Measurements from ENCODE around the gene EYA2. TPM values are rescaled to one million over a fixed set of nuclear protein-coding genes. Genes with fewer than 3 reads are reported as not detected.

The EYA2 gene
- total and polyA plus RNA-seq, 4 donors = 1.2 to 10.9 (median 6.7) TPM

DNA sequence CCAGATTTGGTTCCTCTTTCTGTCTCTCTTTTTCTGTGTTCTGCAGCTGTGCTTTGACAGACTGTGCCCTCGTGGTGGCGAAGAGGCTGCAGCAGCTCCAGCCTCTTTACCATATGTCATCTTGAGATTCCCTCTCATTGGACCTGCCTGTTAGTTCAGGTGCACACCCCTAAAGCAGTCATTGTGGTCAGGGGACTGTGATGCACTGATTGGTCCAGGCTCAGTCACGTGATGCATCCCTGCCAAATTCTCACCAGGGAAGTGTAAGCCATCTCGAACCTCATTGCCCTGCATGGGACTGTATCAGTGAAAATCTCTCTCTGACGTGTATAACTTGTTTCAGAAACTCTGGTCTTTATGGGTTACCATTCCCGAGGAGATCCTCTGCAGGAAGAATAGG is 160.3 kb downstream of the EYA2 start:
- no peak overlapping the region for H3K27ac ChIP-seq (ENCODE audit: low read depth in 1 of 2, low read length in 2 of 2)
- ATAC-seq (ENCODE audit: low FRiP score) (no peak), DNase-seq (no peak)
- no peaks in the 10 kb centered on the region for H3K9me3 ChIP-seq (ENCODE audit: control insufficient read depth, low read length)
- no peaks in the 10 kb centered on the region for H3K36me3 ChIP-seq (ENCODE audit: control insufficient read depth in 1 of 2, insufficient read depth in 2 of 2, low read length in 1 of 2)
- WGBS, 2 donors = 79 to 80% methylated on average over 6 of the region's 6 CpGs
- intact Hi-C loops (cut with DNase I) = no loop called here
- H3K4me1 ChIP-seq (ENCODE audit: control insufficient read depth in 1 of 2, insufficient read depth in 2 of 2, low read length in 2 of 2) = no peaks in the 10 kb centered on the region
- H3K4me3 ChIP-seq (ENCODE audit: low read length in 2 of 2) = no peak overlapping the region
- H3K27me3 ChIP-seq (ENCODE audit: control insufficient read depth in 1 of 2, insufficient read depth in 2 of 2, low read length in 1 of 2) = no peaks in the 10 kb centered on the region

DNA sequence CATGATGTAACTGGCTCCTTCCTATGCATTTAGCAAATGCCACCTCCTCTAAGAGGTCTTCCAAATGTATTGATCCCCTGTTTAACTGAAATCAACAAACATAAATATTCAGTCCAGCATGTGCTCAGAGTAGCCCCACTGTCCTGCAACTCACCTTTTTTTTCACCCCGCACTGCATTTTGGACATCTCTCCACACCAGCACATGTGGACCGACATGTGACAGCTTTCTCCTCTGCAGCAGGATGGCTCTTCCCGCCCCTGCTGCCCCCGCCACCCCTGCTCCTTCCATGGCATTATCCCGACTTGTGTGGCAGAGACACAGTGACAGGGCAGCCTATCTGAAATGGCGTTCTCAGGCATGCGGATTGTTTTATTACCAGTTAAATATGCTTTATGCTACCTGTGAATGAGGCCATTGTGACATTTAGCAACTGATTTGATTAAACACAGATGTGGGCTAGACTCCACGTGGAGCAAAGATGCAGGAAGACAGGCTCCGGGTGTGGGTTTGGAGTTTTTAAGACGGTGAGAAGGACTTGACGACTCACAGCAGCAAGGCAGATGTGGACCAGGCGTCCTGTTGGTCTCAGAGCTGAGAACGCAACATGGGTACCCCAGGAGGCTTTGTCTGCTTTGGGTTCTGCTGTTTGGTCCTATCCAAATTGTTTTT is 161.2 kb downstream of the EYA2 start:
- no peaks in the 10 kb centered on the region for H3K9me3 ChIP-seq (ENCODE audit: control insufficient read depth, low read length)
- no peak for DNase-seq
- intact Hi-C loops (cut with DNase I) = no loop called here
- H3K36me3 ChIP-seq (ENCODE audit: control insufficient read depth in 1 of 2, insufficient read depth in 2 of 2, low read length in 1 of 2) = no peaks in the 10 kb centered on the region
- no peaks in the 10 kb centered on the region for H3K27me3 ChIP-seq (ENCODE audit: control insufficient read depth in 1 of 2, insufficient read depth in 2 of 2, low read length in 1 of 2)
- H3K4me3 ChIP-seq (ENCODE audit: low read length in 2 of 2) = no peak overlapping the region
- ATAC-seq (ENCODE audit: low FRiP score) = no peak
- 25 to 28% methylated on average over 13 of the region's 13 CpGs for WGBS, 2 donors
- no peaks in the 10 kb centered on the region for H3K4me1 ChIP-seq (ENCODE audit: control insufficient read depth in 1 of 2, insufficient read depth in 2 of 2, low read length in 2 of 2)
- no peak overlapping the region for H3K27ac ChIP-seq (ENCODE audit: low read depth in 1 of 2, low read length in 2 of 2)

DNA sequence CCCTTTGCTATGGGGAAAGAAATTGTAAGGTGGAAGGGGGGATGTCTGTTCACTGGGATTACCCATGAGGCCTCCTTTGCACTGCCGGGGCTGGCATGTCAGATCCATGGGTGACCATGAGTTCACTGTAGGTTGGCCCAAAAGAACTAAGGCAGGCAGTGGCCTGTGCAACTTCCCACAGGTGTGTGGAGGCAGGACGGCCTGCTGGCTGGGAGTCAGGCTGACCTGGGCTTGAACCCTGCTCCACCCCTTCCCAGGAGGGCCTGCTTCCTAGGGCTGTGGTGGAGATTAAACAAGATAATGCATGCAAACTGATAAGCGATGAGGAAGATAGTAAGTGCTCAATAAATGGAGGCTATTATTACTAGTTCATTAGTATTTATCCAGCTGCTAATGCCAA is 163.0 kb downstream of the EYA2 start:
- H3K9me3 ChIP-seq (ENCODE audit: control insufficient read depth, low read length) = peaks cover 1% of the 10 kb centered on the region
- H3K27me3 ChIP-seq (ENCODE audit: control insufficient read depth in 1 of 2, insufficient read depth in 2 of 2, low read length in 1 of 2) = no peaks in the 10 kb centered on the region
- no peaks in the 10 kb centered on the region for H3K4me1 ChIP-seq (ENCODE audit: control insufficient read depth in 1 of 2, insufficient read depth in 2 of 2, low read length in 2 of 2)
- H3K36me3 ChIP-seq (ENCODE audit: control insufficient read depth in 1 of 2, insufficient read depth in 2 of 2, low read length in 1 of 2) = no peaks in the 10 kb centered on the region
- WGBS, 2 donors = 87 to 88% methylated on average over 3 of the region's 3 CpGs
- DNase-seq = no peak
- no peak overlapping the region for H3K27ac ChIP-seq (ENCODE audit: low read depth in 1 of 2, low read length in 2 of 2)
- no peak overlapping the region for H3K4me3 ChIP-seq (ENCODE audit: low read length in 2 of 2)
- ATAC-seq (ENCODE audit: low FRiP score) = no peak
- intact Hi-C loops (cut with DNase I) = no loop called here

DNA sequence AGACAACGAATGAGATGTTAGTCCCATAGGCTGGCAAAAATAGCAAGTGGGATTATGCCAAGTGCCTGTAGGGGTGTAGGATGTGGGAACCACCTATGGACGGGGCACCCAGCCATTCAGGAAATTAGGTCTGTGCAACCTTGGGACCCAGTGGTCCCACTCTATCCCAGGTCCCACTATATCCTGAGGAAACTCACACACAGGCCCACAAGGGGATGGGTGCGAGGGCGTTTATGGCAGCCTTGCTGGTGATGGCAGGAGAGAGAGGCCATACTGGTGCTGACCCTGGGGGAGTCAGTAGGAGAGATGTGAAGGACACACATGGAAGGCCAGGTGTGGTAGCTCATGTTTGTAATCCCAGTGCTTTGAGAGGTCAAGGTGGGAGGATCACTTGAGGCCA is 163.6 kb downstream of the EYA2 start:
- 82 to 84% methylated on average over 4 of the region's 4 CpGs for WGBS, 2 donors
- H3K4me1 ChIP-seq (ENCODE audit: control insufficient read depth in 1 of 2, insufficient read depth in 2 of 2, low read length in 2 of 2) = no peaks in the 10 kb centered on the region
- ATAC-seq (ENCODE audit: low FRiP score) (no peak), DNase-seq (no peak)
- H3K27me3 ChIP-seq (ENCODE audit: control insufficient read depth in 1 of 2, insufficient read depth in 2 of 2, low read length in 1 of 2) = no peaks in the 10 kb centered on the region
- intact Hi-C loops (cut with DNase I) = no loop called here
- H3K4me3 ChIP-seq (ENCODE audit: low read length in 2 of 2) = no peak overlapping the region
- peaks cover 1% of the 10 kb centered on the region for H3K9me3 ChIP-seq (ENCODE audit: control insufficient read depth, low read length)
- no peaks in the 10 kb centered on the region for H3K36me3 ChIP-seq (ENCODE audit: control insufficient read depth in 1 of 2, insufficient read depth in 2 of 2, low read length in 1 of 2)
- H3K27ac ChIP-seq (ENCODE audit: low read depth in 1 of 2, low read length in 2 of 2) = no peak overlapping the region

DNA sequence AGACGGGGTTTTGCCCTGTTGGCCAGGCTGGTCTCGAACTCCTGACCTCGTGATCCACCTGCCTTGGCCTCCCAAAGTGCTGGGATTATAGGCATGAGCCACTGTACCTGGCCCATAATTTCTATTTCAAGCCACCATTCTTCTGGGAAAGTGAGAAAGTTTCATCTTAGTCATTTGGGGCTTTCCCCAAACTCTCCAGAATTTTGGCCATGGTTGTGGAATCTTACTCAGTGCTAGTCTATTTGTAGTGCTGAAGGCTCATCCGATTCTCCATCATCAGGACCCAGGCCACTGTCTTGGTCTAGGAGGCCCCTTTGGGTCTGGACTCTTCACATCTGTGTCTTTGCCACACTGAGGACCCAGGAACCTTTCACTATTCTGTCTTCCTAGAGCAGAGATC is 164.9 kb downstream of the EYA2 start:
- intact Hi-C loops (cut with DNase I) = no loop called here
- no peak for ATAC-seq (ENCODE audit: low FRiP score)

DNA sequence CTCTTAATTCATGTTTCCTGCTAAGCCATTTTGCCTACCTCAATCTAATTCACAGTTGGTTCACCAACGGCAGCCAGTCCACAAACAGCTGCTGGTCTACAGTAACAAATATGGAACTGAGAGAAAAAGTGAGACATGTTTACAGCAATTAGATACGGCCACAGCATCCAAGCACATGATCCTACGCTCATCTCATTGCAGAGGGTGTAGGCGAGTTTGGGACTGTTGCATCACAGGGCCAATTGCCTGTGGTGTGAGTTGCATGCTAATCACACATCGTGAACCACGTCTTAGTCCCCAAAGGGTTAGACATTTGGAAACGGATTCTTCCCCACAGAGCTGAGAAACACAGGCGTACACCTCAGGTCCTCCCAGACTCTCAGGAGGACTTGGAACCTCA is 166.9 kb downstream of the EYA2 start:
- DNase-seq (no peak), ATAC-seq (ENCODE audit: low FRiP score) (no peak)
- no peaks in the 10 kb centered on the region for H3K27me3 ChIP-seq (ENCODE audit: control insufficient read depth in 1 of 2, insufficient read depth in 2 of 2, low read length in 1 of 2)
- H3K36me3 ChIP-seq (ENCODE audit: control insufficient read depth in 1 of 2, insufficient read depth in 2 of 2, low read length in 1 of 2) = no peaks in the 10 kb centered on the region
- WGBS, 2 donors = 88 to 90% methylated on average over 8 of the region's 8 CpGs
- H3K4me1 ChIP-seq (ENCODE audit: control insufficient read depth in 1 of 2, insufficient read depth in 2 of 2, low read length in 2 of 2) = no peaks in the 10 kb centered on the region
- H3K4me3 ChIP-seq (ENCODE audit: low read length in 2 of 2) = no peak overlapping the region
- H3K9me3 ChIP-seq (ENCODE audit: control insufficient read depth, low read length) = peaks cover 1% of the 10 kb centered on the region
- intact Hi-C loops (cut with DNase I) = no loop called here
- no peak overlapping the region for H3K27ac ChIP-seq (ENCODE audit: low read depth in 1 of 2, low read length in 2 of 2)

More for the DNA sequence above, 164.9 kb downstream of the EYA2 start:
- 81 to 86% methylated on average over 4 of the region's 4 CpGs for WGBS, 2 donors
- Histone ChIP-seq H3K36me3 (ENCODE audit: control insufficient read depth in 1 of 2, insufficient read depth in 2 of 2, low read length in 1 of 2) (no peaks in the 10 kb centered on the region), H3K27me3 (ENCODE audit: control insufficient read depth in 1 of 2, insufficient read depth in 2 of 2, low read length in 1 of 2) (no peaks in the 10 kb centered on the region), H3K9me3 (ENCODE audit: control insufficient read depth, low read length) (peaks cover 1% of the 10 kb centered on the region), H3K27ac (ENCODE audit: low read depth in 1 of 2, low read length in 2 of 2) (no peak overlapping the region), H3K4me1 (ENCODE audit: control insufficient read depth in 1 of 2, insufficient read depth in 2 of 2, low read length in 2 of 2) (no peaks in the 10 kb centered on the region), H3K4me3 (ENCODE audit: low read length in 2 of 2) (no peak overlapping the region)
- no peak for DNase-seq

DNA sequence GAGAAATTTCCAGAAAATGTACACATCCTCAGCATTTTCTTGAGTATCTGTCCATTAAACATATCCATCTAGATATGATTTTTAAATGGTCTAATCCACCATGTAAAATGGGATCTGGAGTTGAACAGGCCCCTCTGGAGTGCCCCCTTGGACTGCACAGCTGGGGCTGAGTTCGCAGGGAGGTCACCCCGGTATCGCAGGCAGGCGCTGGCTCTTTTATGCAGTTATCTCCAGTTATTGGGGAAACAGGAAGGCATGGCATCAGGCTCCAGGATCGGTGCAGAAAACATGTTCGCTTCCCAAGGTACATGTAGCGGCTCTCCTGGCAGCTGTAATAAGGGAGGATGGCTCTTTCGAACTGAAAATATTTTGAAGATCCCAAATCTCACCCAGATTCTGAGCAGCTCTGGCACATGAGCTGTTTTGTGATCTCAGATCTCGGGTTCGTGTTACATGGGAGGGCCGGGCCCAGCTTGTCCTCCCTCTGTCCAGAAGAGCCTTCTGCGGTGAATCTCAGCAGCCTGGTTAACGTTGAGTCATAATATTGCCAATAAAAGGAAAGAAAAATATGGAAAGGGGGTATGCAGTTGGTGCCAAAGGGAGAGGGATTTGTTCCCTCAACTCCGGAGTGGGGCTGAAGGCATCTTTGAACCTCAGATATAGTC is 167.7 kb downstream of the EYA2 start:
- intact Hi-C loops (cut with DNase I) = no loop called here
- Histone ChIP-seq H3K36me3 (ENCODE audit: control insufficient read depth in 1 of 2, insufficient read depth in 2 of 2, low read length in 1 of 2) (no peaks in the 10 kb centered on the region), H3K4me3 (ENCODE audit: low read length in 2 of 2) (no peak overlapping the region), H3K9me3 (ENCODE audit: control insufficient read depth, low read length) (peaks cover 1% of the 10 kb centered on the region), H3K27ac (ENCODE audit: low read depth in 1 of 2, low read length in 2 of 2) (no peak overlapping the region), H3K27me3 (ENCODE audit: control insufficient read depth in 1 of 2, insufficient read depth in 2 of 2, low read length in 1 of 2) (no peaks in the 10 kb centered on the region), H3K4me1 (ENCODE audit: control insufficient read depth in 1 of 2, insufficient read depth in 2 of 2, low read length in 2 of 2) (no peaks in the 10 kb centered on the region)
- 74 to 76% methylated on average over 14 of the region's 14 CpGs for WGBS, 2 donors
- peak; percentile 46 for ATAC-seq (ENCODE audit: low FRiP score)
- DNase-seq = no peak

DNA sequence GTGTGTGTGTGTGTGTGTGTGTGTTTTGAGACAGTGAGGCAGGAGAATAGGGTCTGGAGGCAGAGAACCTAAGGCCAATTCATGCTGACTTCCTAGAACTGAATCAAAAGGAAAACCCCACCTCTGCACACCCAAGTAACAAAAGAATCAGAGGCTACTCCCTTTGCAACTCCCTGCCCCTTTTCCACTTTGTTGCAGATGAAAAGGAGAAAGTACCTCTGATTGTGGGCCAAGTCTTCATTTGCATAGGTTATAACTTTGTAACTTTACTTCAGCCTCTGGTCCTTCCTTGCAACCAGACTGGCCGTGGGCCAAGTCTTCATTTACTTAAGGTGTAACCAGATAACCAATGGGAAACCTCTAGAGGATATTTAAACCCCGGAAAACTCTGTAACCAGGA is 168.8 kb downstream of the EYA2 start:
- H3K27me3 ChIP-seq (ENCODE audit: control insufficient read depth in 1 of 2, insufficient read depth in 2 of 2, low read length in 1 of 2) = no peaks in the 10 kb centered on the region
- ATAC-seq (ENCODE audit: low FRiP score) (no peak), DNase-seq (no peak)
- WGBS, 2 donors = 44 to 48% methylated on average over 2 of the region's 2 CpGs
- no peak overlapping the region for H3K27ac ChIP-seq (ENCODE audit: low read depth in 1 of 2, low read length in 2 of 2)
- H3K4me3 ChIP-seq (ENCODE audit: low read length in 2 of 2) = no peak overlapping the region
- no peaks in the 10 kb centered on the region for H3K4me1 ChIP-seq (ENCODE audit: control insufficient read depth in 1 of 2, insufficient read depth in 2 of 2, low read length in 2 of 2)
- no peaks in the 10 kb centered on the region for H3K36me3 ChIP-seq (ENCODE audit: control insufficient read depth in 1 of 2, insufficient read depth in 2 of 2, low read length in 1 of 2)
- intact Hi-C loops (cut with DNase I) = no loop called here
- H3K9me3 ChIP-seq (ENCODE audit: control insufficient read depth, low read length) = peaks cover 4% of the 10 kb centered on the region

DNA sequence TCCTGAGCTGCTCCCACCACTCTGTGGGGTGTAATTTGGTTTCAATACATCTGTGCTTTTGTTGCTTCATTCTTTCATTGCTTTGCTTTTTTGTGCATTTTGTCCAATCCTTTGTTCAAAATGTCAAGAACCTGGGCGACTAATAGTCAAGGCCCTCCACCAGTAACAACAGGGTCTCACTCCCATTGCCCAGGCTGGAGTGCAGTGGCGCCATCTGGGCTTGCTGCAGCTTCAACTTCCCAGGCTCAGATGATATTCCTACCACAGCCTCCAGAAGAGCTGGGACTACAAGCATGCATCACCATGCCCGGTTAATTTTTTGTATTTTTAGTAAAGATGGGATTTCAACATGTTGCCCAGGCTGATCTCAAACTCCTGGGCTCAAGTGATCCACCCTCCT is 169.2 kb downstream of the EYA2 start:
- no peak overlapping the region for H3K27ac ChIP-seq (ENCODE audit: low read depth in 1 of 2, low read length in 2 of 2)
- no peaks in the 10 kb centered on the region for H3K4me1 ChIP-seq (ENCODE audit: control insufficient read depth in 1 of 2, insufficient read depth in 2 of 2, low read length in 2 of 2)
- 81 to 84% methylated on average over 3 of the region's 3 CpGs for WGBS, 2 donors
- no peak overlapping the region for H3K4me3 ChIP-seq (ENCODE audit: low read length in 2 of 2)
- H3K9me3 ChIP-seq (ENCODE audit: control insufficient read depth, low read length) = peaks cover 5% of the 10 kb centered on the region
- no peaks in the 10 kb centered on the region for H3K27me3 ChIP-seq (ENCODE audit: control insufficient read depth in 1 of 2, insufficient read depth in 2 of 2, low read length in 1 of 2)
- ATAC-seq (ENCODE audit: low FRiP score) (no peak), DNase-seq (no peak)
- intact Hi-C loops (cut with DNase I) = no loop called here
- H3K36me3 ChIP-seq (ENCODE audit: control insufficient read depth in 1 of 2, insufficient read depth in 2 of 2, low read length in 1 of 2) = no peaks in the 10 kb centered on the region

Measured in aorta (tissue), 5 donors.